Neural cell (in vitro differentiated cells): ENCODE data around the gene CCDC185. TPM values are rescaled to one million over a fixed set of nuclear protein-coding genes. Genes with fewer than 3 reads are reported as not detected.

Source experiments
- H2AFZ ChIP-seq: fragments of 200-600, 300-800 bp; sonication (generic), shearing (Covaris generic); 2 replicates; pipeline ENCODE4 v1.6.0; 2014; ENCODE audit warnings: low read depth, mild to moderate bottlenecking, antibody characterized with exemption, low read length, moderate library complexity
- H3F3A ChIP-seq: fragments of 200-600 bp; shearing (Covaris generic); 2 replicates; pipeline ENCODE4 v1.6.1; 2016; ENCODE audit warnings: mild to moderate bottlenecking, moderate library complexity, mixed read lengths, antibody characterized with exemption, low read length; ENCODE audit not compliant: insufficient read depth, poor library complexity, severe bottlenecking
- H3K27ac ChIP-seq: fragments of 200-600, 300-800 bp; sonication (generic), shearing (Covaris generic); 2 replicates; pipeline ENCODE4 v1.5.1; 2014; ENCODE audit warnings: mild to moderate bottlenecking, low read length, moderate library complexity
- H3K27me3 ChIP-seq: fragments of 300-800, 200-600 bp; sonication (generic), shearing (Covaris generic); 2 replicates; pipeline ENCODE4 v1.6.0; 2014; ENCODE audit warnings: mild to moderate bottlenecking, low read depth, low read length, moderate library complexity; ENCODE audit not compliant: insufficient read depth
- H3K36me3 ChIP-seq: fragments of 300-800, 200-600 bp; sonication (generic), shearing (Covaris generic); 2 replicates; pipeline ENCODE4 v1.5.1; 2014; ENCODE audit warnings: mild to moderate bottlenecking, antibody characterized with exemption, low read length, moderate library complexity; ENCODE audit not compliant: insufficient read depth
- H3K4me2 ChIP-seq: fragments of 300-800, 200-600 bp; sonication (generic), shearing (Covaris generic); 2 replicates; pipeline ENCODE4 v1.6.0; 2014; ENCODE audit warnings: mild to moderate bottlenecking, low read length
- H3K4me3 ChIP-seq: fragments of 300-800, 200-600 bp; sonication (generic), shearing (Covaris generic); 2 replicates; pipeline ENCODE4 v1.5.1; 2014; ENCODE audit warnings: mild to moderate bottlenecking, low read length, moderate library complexity
- H3K79me2 ChIP-seq: fragments of 200-600 bp; shearing (Covaris generic); replicated peaks from 2 replicates; pipeline ENCODE4 v1.6.0; 2014; ENCODE audit warnings: mild to moderate bottlenecking, low read length, moderate library complexity; ENCODE audit not compliant: insufficient read depth
- H3K9ac ChIP-seq: fragments of 300-800, 200-600 bp; sonication (generic), shearing (Covaris generic); 2 replicates; pipeline ENCODE4 v1.6.1; 2016; ENCODE audit warnings: mild to moderate bottlenecking, low read length, mixed read lengths
- H3K9me2 ChIP-seq: fragments of 200-600 bp; shearing (Covaris generic); 2 replicates; pipeline ENCODE4 v1.6.1; 2016; ENCODE audit warnings: mild to moderate bottlenecking, low read length, mixed read lengths; ENCODE audit not compliant: insufficient read depth
- H3K9me3 ChIP-seq: fragments of 200-600, 300-800 bp; sonication (generic), shearing (Covaris generic); 2 replicates; pipeline ENCODE4 v1.6.1; 2016; ENCODE audit warnings: mild to moderate bottlenecking, mixed run types, low read length, moderate library complexity, mixed read lengths
- H4K20me1 ChIP-seq: fragments of 200-600 bp; shearing (Covaris generic); 2 replicates; pipeline ENCODE4 v1.6.1; 2016; ENCODE audit warnings: mild to moderate bottlenecking, mixed run types; ENCODE audit not compliant: insufficient read depth
- EP300 ChIP-seq: fragments of 450-650 bp; conservative IDR thresholded peaks from 2 replicates; pipeline ENCODE4 v1.6.1; 2014; ENCODE audit warnings: antibody characterized with exemption, mild to moderate bottlenecking, moderate library complexity; ENCODE audit not compliant: poor library complexity, severe bottlenecking
- EZH2 ChIP-seq: fragments of 200-600, 300-800 bp; shearing (Covaris generic), sonication (generic); IDR thresholded peaks from 2 replicates; pipeline ENCODE4 v1.6.1; 2014; ENCODE audit warnings: antibody characterized with exemption, low read length, borderline replicate concordance, mild to moderate bottlenecking; ENCODE audit not compliant: insufficient read depth, poor library complexity, severe bottlenecking
- MXI1 ChIP-seq: fragments of 450-650 bp; conservative IDR thresholded peaks from 2 replicates; pipeline ENCODE4 v1.6.1; 2014; ENCODE audit warnings: antibody characterized with exemption, mild to moderate bottlenecking; ENCODE audit not compliant: poor library complexity, severe bottlenecking
- POLR2AphosphoS5 ChIP-seq: IDR thresholded peaks from 2 replicates; pipeline ENCODE4 v1.6.1; 2012
- RAD21 ChIP-seq: fragments of 450-650 bp; conservative IDR thresholded peaks from 2 replicates; pipeline ENCODE4 v1.6.1; 2014; ENCODE audit warnings: antibody characterized with exemption, mild to moderate bottlenecking, moderate library complexity
- TAF1 ChIP-seq: IDR thresholded peaks from 2 replicates; pipeline ENCODE4 v1.6.1; 2012; ENCODE audit warnings: low read depth
- polyA plus RNA-seq: library from polyadenylated mRNA; depleted of rRNA; stranded (reverse); fragments of >200 nt; gene quantifications from 2 replicates; pipeline ENCODE4 v1.2.3, GENCODE V29; 2014

CCDC185 gene
- polyA plus RNA-seq, 1 donor from 2014 or later = not detected

DNA sequence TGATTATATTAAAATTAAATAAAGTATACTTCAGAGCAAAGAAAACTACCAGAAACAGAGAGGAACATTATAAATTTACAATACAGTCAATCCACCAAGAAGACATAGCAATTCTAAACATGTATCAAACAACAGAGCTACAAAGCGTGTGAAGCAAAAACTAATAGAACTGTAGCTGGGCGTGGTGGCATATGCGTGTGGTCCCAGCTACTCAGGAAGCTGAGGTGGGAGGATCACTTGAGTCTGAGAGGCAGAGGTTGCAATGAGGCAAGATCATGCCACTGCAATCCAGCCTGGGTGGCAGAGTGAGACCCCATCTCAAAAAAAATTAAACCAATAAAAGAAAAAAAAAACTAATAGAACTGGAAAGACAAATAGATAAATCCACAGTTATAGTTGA lies 12.3 kb downstream of the CCDC185 start:
- no peak overlapping the region for H2AFZ ChIP-seq
- H3K9ac ChIP-seq = no peak overlapping the region
- H3K4me2 ChIP-seq = no peak overlapping the region
- no peaks in the 10 kb centered on the region for H3K36me3 ChIP-seq
- no peak overlapping the region for H3K4me3 ChIP-seq
- no peaks in the 10 kb centered on the region for H3K9me3 ChIP-seq
- TF ChIP-seq MXI1 = no peak
- H4K20me1 ChIP-seq = no peaks in the 10 kb centered on the region
- no peaks in the 10 kb centered on the region for H3K27me3 ChIP-seq
- no peaks in the 10 kb centered on the region for H3K9me2 ChIP-seq
- H3K79me2 ChIP-seq = no peaks in the 10 kb centered on the region
- no peak overlapping the region for H3K27ac ChIP-seq
- no peaks in the 10 kb centered on the region for H3F3A ChIP-seq

DNA sequence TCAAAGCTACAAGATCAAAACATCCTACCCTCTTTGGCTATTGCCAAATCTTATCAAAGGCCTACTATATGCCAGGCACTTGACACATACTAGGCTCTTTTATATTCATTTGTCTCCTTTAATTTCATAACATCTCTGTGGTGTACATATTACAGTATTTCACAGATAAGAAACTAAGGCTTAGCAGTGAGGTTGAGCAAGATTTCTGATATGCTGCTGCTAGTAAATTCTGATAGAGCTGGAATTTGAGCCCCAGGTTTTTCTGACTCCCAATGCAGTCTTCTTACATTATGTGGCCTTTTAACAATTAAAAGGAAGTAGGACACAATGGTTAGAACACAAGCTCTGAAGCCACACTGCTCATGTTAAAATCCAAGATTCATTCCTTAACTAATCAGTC lies 16.8 kb downstream of the CCDC185 start:
- Histone ChIP-seq H3K27me3 (no peaks in the 10 kb centered on the region), H2AFZ (no peak overlapping the region), H3K9ac (no peak overlapping the region), H3F3A (no peaks in the 10 kb centered on the region), H3K27ac (no peak overlapping the region), H3K9me3 (no peaks in the 10 kb centered on the region), H3K4me3 (no peak overlapping the region), H3K79me2 (no peaks in the 10 kb centered on the region), H3K4me2 (no peak overlapping the region), H3K36me3 (no peaks in the 10 kb centered on the region), H4K20me1 (no peaks in the 10 kb centered on the region), H3K9me2 (no peaks in the 10 kb centered on the region)
- TF ChIP-seq EP300 (no peak), POLR2AphosphoS5 (no peak), MXI1 (no peak)

DNA sequence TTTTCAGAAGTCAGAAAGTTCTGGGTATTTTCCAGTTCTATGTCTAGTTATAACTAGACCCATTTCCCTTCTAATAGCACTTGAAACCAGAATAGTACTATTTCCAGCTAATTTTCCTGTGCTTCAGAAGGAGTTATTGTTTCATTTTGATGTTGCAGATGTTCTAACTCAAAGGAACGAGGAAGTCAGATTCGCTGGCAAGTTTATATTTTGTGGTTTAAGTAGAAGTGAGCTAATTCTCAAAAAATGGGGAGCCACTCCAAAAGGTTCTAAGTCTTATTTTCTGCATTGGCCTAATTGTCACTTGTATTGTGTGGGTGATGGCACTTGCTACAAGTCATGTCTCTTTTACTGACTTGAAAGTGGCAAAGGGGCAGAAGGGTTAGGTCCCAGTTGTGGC lies 18.1 kb downstream of the CCDC185 start:
- Histone ChIP-seq H3K27ac (no peak overlapping the region), H3K27me3 (no peaks in the 10 kb centered on the region), H3F3A (no peaks in the 10 kb centered on the region), H3K4me3 (no peak overlapping the region), H3K79me2 (no peaks in the 10 kb centered on the region), H4K20me1 (no peaks in the 10 kb centered on the region), H3K9me2 (no peaks in the 10 kb centered on the region), H3K4me2 (no peak overlapping the region), H3K9ac (no peak overlapping the region), H3K9me3 (no peaks in the 10 kb centered on the region), H2AFZ (no peak overlapping the region), H3K36me3 (no peaks in the 10 kb centered on the region)
- TF ChIP-seq MXI1 (no peak), TAF1 (no peak), EP300 (no peak), EZH2 (no peak)

DNA sequence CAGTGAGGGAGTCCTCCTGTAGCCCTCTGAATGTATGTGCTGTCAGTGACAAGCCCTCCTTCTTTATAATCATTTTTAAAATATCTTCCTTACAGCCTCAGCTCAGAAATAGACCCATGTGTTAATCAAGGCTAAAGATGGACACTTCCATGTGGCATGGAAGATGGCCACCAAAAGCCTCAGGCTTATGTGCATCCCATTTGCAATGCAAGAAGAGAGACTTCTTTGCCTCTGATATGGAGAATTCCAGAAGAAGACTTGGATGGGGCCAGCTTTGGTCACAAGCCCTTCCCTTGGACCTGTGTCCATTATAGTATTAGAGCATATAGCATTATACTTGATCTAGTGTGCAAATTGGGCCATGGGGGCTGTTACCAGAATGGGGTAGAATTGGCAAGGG lies 18.5 kb downstream of the CCDC185 start:
- Histone ChIP-seq H3K9me3 (no peaks in the 10 kb centered on the region), H3K9me2 (no peaks in the 10 kb centered on the region), H3K4me3 (no peak overlapping the region), H3K36me3 (no peaks in the 10 kb centered on the region), H3K4me2 (no peak overlapping the region), H4K20me1 (no peaks in the 10 kb centered on the region), H3K79me2 (no peaks in the 10 kb centered on the region), H3F3A (no peaks in the 10 kb centered on the region), H2AFZ (no peak overlapping the region), H3K27me3 (no peaks in the 10 kb centered on the region), H3K27ac (no peak overlapping the region), H3K9ac (no peak overlapping the region)
- TF ChIP-seq RAD21 = no peak
- TF ChIP-seq TAF1 = no peak
- no peak for TF ChIP-seq EZH2
